H4 (cell line): Measurements from ENCODE around the gene KCNJ6. TPM values are rescaled to one million over a fixed set of nuclear protein-coding genes. Genes with fewer than 3 reads are reported as not detected.
A peak's percentile ranks its signal among the peaks of the same experiment; 100 is the strongest.
"Not testable (repeated sequence)": the region's sequence is repeated elsewhere in the genome, so short reads cannot be mapped to it uniquely, and the experiment has no call there.

ENCODE experiments used
- DNase-seq: peaks from one replicate; pipeline ENCODE4 v3.0.0-alpha.2; 2015; ENCODE audit warnings: low spot score
- total RNA-seq: library from RNA; depleted of rRNA; stranded (reverse); fragments of >200 nt; shearing (Covaris generic); gene quantifications from 2 replicates; pipeline ENCODE4 v1.2.3, GENCODE V29; 2014

The KCNJ6 gene
- total RNA-seq, 1 experiment from 2014 or later = not detected

- DNase-seq = no peak
These were observed 313.1 kb downstream of the KCNJ6 start for GRCh38 chr21:37603129-37603528.

- no peak for DNase-seq
These were observed 314.3 kb downstream of the KCNJ6 start for GRCh38 chr21:37601915-37602314.

DNA sequence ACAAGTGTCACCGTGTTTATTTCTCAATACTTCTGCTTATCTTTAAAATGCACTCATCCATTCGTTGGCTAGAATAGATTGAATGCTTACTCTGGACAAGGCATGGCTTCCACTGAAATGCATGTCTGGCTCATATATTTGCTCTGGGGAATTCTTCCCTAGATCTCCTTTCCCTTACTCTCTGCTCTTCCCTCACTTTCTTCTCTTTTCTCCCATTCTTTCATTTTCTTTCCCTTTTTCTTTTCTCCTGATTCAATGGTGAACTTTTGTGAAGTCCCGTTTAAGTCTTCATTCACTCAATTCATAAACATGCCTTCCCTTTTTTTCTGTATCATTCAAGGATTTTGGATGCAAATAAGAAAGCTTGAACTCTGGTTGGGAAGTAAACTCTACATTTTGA lies 315.2 kb downstream of the KCNJ6 start:
- DNase-seq = no peak

GRCh38 chr21:37595944-37596343 lies 320.3 kb downstream of the KCNJ6 start:
- DNase-seq = no peak

DNA sequence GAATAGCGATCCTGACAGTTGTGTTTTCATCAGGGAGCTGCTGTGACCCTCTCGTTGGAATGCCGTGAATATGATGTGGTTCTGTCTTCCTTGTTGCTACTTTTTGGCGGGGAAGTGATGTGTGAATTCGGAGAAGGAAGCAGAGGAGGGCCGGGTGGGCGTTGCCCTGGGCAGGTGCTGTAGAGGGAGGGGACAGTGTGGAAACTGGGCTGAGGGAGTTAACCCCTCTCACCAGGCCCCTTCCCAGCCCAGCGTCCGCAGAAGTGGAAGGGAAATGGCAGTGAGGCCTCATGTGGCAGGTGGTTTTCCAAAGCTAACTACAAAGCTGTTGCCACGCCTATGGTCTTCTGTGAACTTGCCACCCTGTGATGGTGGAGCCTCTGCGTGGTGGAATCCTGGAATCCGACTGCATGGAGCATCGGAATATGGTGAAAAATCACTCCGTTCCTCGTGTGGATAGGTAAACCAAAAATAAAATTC lies 321.7 kb downstream of the KCNJ6 start:
- no peak for DNase-seq

DNA sequence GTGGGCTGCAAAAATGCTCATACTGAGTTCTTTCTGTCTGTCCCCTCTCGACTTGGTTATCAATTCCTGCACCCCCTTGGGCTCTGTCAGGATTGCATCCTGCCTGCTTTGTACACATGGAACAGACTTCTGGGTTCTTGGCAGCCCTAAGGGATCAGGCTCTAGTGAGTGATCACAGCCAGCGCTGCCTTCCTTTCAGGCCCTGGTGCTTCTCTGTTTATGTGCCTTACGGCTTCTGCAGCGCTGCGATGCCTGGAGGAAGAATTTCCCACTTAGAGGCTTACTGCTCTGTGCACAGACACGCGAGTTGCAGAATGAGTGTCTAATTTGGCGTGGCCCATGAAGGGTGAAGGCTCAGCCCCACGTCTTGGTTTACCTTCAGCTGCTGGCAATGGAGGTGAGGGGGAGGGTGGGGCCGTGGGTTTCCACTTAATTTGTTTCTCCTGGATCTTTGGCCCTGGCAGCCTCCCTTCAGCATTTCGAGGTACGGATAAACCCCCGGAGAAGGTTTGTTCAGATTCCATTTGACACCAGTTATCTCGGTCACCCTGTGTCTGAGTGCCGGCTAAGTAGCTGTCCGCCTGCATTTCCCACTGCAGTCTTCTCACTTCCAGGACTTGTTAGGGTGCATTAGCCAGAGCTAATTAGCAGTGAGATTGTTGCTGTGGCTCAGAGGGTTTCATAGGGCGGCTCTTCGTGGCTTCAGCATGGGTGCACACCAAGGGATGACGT lies 322.4 kb downstream of the KCNJ6 start:
- DNase-seq = no peak

GRCh38 chr21:37593015-37593414 lies 323.2 kb downstream of the KCNJ6 start:
- no peak for DNase-seq

DNA sequence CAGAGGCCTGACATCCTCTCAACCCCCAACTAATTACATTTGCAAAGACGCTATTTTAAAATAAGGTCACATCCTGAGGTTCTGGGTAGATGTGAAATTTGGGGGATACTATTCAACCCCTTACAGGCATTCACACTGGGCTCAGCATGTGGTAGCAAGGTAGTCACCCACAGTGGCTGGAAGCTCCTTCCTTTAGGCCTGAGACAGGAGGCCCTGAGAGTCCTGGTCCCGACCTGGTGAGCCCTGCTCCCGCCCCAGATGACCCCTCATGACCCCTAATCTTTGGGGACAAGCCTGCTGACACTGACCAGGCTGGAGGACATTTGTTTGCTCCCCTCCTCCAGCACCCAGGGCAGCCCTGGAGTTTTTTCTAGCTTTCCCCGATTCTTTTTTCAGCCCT lies 323.8 kb downstream of the KCNJ6 start:
- no peak for DNase-seq

- DNase-seq = not testable (repeated sequence)
These were observed 324.3 kb downstream of the KCNJ6 start for GRCh38 chr21:37591994-37592393.

DNA sequence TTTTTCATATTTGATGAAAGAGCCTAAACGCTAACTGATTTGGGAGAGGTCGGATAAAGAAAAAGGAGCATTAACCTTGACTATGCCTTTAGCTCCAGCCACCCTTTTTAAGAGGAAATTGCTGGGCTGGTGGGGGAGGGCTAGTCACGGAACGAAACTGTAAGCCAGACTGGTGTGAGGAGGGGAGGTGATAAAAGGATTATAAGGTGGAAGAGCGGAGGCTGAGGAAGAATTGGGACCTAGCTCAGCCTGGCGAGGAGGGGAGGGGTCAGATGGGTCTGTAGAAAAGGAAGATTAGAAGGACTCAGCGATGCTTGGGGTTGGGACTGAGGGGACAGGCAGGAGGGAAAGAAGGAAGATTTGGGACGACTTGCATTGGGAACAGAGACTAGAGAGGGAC lies 325.4 kb downstream of the KCNJ6 start:
- DNase-seq = not testable (repeated sequence)

- not testable (repeated sequence) for DNase-seq
These were observed 327.6 kb downstream of the KCNJ6 start for GRCh38 chr21:37588644-37589043.

GRCh38 chr21:37587635-37588177 lies 328.6 kb downstream of the KCNJ6 start:
- no peak for DNase-seq

DNA sequence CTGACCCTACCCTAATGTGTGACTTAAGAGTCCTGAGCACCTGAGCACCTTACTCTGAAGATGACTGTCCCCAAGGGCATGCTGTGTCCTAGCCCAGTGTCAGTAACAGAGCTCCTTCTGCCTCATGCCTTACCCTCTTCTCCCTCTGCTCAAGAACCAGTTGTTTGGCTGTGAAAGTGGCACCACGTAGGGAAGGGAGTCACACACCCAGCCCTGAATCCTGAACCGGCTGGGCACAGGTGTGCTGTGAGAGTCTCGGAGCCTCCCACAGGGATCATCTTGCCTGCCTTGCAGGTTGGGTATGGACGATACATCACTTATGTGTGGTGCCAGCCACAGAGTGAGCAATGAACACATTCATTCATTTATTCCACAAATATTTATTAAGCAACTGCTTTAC lies 329.1 kb downstream of the KCNJ6 start:
- no peak for DNase-seq

DNA sequence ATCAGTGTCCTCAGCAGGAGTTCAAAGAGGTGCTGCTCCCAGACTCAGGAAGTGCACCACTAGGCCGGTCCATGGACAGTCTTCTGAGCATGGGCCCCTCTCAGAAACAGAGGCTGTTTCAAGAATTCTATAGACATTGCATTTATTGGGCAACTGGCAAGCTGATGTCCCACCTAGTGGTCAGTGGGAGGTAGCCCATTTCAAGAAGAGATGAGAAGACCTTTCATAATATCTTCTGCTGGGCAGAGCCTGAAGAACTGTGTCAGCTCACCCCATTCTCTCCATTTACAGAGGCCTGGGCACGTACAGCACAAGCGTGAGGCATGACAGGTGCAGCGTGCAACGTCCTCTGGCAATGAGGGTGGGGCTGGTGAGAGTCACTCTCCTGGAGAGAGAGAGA lies 333.7 kb downstream of the KCNJ6 start:
- DNase-seq = peak; percentile 56

- DNase-seq = no peak
These were observed 335.6 kb downstream of the KCNJ6 start for GRCh38 chr21:37580666-37581065.

- no peak for DNase-seq
These were observed 336.9 kb downstream of the KCNJ6 start for GRCh38 chr21:37579356-37579755.

- no peak for DNase-seq
These were observed 337.7 kb downstream of the KCNJ6 start for GRCh38 chr21:37578471-37579126.

DNA sequence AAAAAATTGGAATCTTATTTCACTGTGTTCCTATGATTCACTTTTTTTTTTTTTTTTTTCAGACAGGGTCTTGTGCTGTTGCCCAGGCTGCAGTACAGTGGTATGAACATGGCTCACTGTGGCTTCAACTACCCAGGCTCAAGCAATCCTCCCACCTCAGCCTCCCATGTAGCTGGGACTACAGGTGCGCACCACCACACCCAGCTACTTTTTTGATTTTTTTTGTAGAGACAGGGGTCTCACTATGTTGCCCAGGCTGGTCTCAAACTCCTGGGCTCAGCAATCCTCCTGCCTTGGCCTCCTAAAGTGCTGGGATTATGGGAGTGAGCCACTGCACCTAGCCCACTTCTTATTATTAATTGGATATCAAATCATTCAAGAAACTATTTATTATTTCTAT lies 339.3 kb downstream of the KCNJ6 start:
- not testable (repeated sequence) for DNase-seq

DNA sequence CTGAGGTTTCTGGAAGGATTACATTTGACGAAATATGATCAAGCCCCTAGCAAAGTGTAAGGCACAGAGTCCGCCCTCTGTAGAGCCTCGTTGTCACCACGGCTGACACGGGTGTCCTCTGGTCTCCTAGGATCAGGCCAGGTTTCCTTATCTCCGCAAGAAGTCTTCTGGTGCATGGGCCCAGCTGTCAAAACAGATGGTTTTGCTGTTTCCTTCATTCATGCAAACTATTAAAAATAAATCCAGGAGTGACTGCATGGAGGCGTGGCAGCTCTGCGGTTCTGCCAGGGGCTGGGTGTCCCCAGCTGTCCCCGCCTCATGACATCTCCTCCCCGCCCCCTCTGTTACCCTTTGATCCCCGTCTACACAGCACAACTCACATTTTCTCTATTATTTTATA lies 340.7 kb downstream of the KCNJ6 start:
- DNase-seq = no peak

DNA sequence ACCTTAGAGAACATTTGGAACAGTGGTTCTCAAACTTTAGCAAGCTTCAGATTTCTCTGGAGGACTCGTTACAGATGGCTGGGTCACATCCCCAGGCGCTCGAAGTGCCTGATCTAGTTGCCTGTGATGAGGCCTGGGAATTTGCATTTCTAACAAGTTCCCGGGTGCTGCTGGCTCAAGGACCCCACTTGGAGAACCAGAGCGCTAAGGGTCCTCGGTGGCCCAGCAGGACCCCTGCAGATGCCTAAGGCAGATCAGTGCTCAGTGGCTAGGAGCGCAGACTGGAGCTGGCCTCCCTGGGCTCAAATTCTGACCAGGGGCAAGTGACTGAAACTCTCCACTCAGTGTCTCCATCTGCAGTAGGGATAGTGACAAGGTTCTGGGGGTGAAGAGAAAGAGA lies 341.5 kb downstream of the KCNJ6 start:
- DNase-seq = no peak

DNA sequence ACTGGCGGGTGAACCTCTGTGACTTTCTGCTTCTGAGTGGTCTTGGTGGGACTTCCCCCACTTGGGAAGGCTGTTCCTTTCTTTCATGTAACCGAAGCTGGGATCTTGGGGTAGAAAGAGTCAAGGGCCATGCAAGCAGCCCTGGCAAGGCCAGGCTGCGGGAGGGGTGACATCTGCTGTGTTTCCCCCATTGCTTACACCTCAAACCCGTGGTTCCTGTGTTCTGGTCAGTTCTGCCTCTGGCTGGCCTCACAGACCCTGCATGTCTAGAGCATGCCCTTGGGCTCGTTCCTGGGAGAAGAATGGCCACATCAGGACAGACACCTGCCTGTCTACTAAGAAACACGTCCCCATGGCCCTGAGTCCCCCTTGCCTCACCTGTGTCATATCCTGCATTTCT lies 341.9 kb downstream of the KCNJ6 start:
- no peak for DNase-seq

GRCh38 chr21:37571442-37571841 lies 344.8 kb downstream of the KCNJ6 start:
- DNase-seq = no peak

DNA sequence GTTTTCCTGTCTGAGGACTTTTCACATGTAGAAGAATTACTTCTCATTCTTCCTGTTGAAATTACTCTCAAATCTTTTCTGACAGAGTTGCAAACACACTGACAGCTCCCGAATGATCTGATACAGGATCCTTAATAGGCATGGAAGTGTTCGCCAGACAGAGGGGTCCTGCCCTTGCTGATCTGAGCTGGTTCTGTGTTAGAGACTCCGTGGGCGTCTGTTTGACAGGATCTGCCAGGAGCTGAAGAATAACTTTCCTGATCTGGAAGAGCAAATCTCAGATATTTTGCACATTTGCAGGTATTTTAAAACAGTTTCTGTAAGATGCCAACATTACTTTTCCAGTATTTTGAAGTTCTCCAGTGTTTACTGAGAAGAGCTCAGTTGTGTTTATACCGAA lies 347.3 kb downstream of the KCNJ6 start:
- no peak for DNase-seq
